ENCODE measurements around the gene ANAPC10. TPM values are rescaled to one million over a fixed set of nuclear protein-coding genes. Genes with fewer than 3 reads are reported as not detected.
"Not testable (repeated sequence)": the region's sequence is repeated elsewhere in the genome, so short reads cannot be mapped to it uniquely, and the experiment has no call there.

Gene ANAPC10
- 24.8 TPM for polyA plus RNA-seq (2012; ENCODE audit: missing spikeins)

DNA sequence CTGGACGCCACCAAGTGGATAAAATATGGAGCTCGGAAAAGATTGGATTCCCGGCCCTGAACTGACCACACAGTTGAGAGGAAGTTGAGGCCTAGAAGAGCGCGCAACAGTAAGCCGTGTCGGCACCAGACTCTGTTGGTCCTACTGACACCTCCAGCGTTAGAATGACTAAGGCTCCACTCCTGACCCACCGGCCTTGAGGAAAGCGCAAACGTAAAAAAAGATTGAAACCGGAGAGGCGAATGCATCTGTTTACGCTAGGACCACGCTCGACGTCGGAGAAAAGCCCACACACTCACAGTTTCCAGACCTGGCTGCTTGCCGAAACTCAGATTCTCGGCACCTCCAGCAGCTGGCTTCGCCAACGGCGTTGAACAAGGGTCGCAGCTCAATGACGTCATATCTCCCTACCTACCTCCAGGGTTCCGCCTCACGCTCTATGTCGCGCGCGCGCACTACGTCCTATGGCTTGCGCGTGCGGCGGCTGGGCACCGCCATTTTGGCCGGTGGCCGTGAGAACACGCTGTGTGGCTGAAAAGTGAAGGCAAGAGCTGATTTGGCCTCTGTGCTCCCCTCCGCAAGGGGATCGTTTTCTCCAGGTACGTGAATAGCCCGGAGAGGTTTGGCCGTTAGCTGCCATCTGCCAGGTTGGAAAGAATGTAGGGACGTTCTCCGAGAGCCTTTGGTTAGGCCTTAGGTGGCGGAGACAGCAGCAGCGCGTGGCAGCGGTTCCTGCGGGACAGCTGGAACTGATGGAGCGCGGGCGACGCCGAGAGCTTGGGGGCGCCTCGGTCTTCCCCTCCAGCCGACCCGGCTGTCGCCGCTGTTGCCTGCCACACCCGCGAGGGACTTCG is at the start of gene ANAPC10, which contains the start of gene ABCE1:
ANAPC10 (minus strand) TSS at position 376 of the 854 bp plus-strand sequence. CDS start 2,097 bp downstream, outside the sequence.
ABCE1 (plus strand) TSS at position 491 of the 854 bp plus-strand sequence. CDS start 6,102 bp downstream, outside the sequence.
- DNase-seq (ENCODE audit: insufficient read length) (peak; percentile 65), FAIRE-seq (peak; percentile 100)
- TF ChIP-seq POLR2AphosphoS5 (IDR thresholded peaks at IDR 0.05; ENCODE audit: low read depth, low read length) (peak; percentile 95), TAF1 (IDR thresholded peaks at IDR 0.05; ENCODE audit: borderline replicate concordance, low read depth, low read length) (peak; percentile 76; the same call in 1 of the 2 replicates), POLR2A (IDR thresholded peaks at IDR 0.05; ENCODE audit: low read depth, low read length) (peak; percentile 96)

DNA sequence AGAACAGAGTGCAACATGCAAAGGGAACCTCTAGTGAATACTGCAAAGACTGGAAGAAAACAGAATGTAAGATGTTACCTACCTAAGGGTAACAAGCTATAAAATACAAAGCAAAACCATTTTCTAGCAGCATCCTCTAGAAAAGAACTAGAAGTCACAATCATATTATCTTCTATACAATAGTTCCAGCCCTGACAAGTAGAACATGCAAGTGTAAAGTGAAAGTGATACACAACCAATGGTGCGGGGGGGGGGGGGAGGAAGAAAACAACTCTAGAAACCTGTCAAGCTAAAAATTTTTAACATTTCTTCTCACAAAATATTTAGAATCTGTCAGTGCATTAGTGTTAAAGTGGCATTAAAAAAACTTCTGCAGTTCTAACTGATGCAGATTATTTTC is 38.2 kb upstream of the ANAPC10 start:
- FAIRE-seq = peak; percentile 17
- not testable (repeated sequence) for DNase-seq (ENCODE audit: insufficient read length)

DNA sequence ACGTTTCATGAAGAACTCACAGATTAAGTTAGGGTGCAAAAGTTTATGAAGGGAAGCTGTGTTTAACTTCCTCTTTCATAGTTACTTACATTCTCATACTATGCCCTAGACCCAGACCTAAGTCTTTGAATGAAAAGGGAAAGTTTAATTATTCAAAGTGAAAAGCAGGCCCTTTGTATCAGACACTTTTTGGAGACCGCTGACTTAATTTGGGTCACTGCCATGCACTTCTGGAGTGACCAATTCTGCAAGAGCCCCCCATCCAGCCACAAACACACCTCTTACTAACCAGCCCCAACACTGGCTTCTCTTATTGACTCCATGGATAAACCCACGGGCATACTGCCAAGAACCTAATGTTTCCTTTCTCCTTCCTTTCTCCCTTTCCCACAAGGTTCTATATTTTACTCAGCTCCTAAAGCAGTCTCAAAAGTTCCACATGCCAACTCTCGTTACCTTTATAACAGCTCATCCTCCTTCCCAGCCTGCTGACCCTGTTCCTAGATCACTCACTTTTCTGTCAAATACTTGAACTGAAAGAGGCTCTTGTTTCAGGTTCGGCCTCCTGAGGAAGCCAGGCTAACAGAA is 34.6 kb upstream of the ANAPC10 start:
- no peak; the same call in 1 of the 2 replicates for TF ChIP-seq POLR2A (IDR thresholded peaks at IDR 0.05; ENCODE audit: low read depth, low read length)
- peak; percentile 52; the same call in 1 of the 2 replicates for TF ChIP-seq POLR2AphosphoS5 (IDR thresholded peaks at IDR 0.05; ENCODE audit: low read depth, low read length)
- DNase-seq (ENCODE audit: insufficient read length) (peak; percentile 9), FAIRE-seq (peak; percentile 85)

DNA sequence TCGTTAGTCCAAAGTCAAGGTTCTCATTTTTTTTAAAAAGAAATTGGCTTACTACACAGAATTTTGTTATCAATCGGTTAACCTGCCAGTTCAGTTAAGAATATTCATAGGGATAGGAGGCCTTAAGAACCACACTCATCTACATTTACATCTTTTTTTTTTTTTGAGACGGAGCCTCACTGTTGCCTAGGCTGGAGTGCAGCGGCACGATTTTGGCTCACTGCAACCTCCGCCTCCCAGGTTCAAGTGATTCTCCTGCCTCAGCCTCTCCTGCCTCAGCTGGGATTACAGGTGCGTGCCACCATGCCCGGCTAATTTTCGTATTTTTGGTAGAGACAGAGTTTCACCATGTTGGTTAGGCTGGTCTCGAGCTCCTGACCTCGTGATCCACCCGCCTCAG is 33.9 kb upstream of the ANAPC10 start:
- TF ChIP-seq TAF1 (IDR thresholded peaks at IDR 0.05; ENCODE audit: borderline replicate concordance, low read depth, low read length) = no peak
- no peak for TF ChIP-seq POLR2AphosphoS5 (IDR thresholded peaks at IDR 0.05; ENCODE audit: low read depth, low read length)
- no peak for TF ChIP-seq POLR2A (IDR thresholded peaks at IDR 0.05; ENCODE audit: low read depth, low read length)
- DNase-seq (ENCODE audit: insufficient read length) (no peak), FAIRE-seq (no peak)

GRCh38 chr4:145130788-145131399 is 32.9 kb upstream of the ANAPC10 start:
- FAIRE-seq (peak; percentile 72), DNase-seq (ENCODE audit: insufficient read length) (no peak)
- no peak for TF ChIP-seq POLR2A (IDR thresholded peaks at IDR 0.05; ENCODE audit: low read depth, low read length)
- TF ChIP-seq POLR2AphosphoS5 (IDR thresholded peaks at IDR 0.05; ENCODE audit: low read depth, low read length) = peak; percentile 37; the same call in 1 of the 2 replicates

DNA sequence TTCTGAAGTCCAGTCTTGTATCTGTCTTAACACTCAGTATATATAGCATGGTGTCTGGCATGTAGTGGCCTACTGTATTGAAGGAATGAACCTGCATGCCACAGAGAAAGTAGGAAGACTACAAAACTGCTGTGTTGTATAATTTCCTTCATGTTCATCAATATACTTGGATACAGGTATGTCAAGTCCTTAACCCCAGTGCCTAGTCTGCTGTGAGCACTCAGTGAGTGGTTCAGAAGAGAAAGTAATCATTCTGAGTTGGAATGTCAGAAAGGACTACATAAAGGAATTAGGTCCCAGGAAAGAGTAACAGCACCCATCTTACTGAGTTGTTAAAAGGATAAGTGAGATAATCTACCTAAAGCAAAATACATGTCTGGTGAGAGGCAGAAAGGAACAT is 32.1 kb upstream of the ANAPC10 start:
- TF ChIP-seq TAF1 (IDR thresholded peaks at IDR 0.05; ENCODE audit: borderline replicate concordance, low read depth, low read length) (no peak), POLR2A (IDR thresholded peaks at IDR 0.05; ENCODE audit: low read depth, low read length) (no peak), POLR2AphosphoS5 (IDR thresholded peaks at IDR 0.05; ENCODE audit: low read depth, low read length) (no peak)
- DNase-seq (ENCODE audit: insufficient read length) (no peak), FAIRE-seq (no peak)

- DNase-seq (ENCODE audit: insufficient read length) (no peak), FAIRE-seq (no peak)
- TF ChIP-seq POLR2A (IDR thresholded peaks at IDR 0.05; ENCODE audit: low read depth, low read length) = no peak
- TF ChIP-seq POLR2AphosphoS5 (IDR thresholded peaks at IDR 0.05; ENCODE audit: low read depth, low read length) = no peak
- no peak for TF ChIP-seq TAF1 (IDR thresholded peaks at IDR 0.05; ENCODE audit: borderline replicate concordance, low read depth, low read length)
Measured at GRCh38 chr4:145125396-145125795, 27.4 kb upstream of the ANAPC10 start.

DNA sequence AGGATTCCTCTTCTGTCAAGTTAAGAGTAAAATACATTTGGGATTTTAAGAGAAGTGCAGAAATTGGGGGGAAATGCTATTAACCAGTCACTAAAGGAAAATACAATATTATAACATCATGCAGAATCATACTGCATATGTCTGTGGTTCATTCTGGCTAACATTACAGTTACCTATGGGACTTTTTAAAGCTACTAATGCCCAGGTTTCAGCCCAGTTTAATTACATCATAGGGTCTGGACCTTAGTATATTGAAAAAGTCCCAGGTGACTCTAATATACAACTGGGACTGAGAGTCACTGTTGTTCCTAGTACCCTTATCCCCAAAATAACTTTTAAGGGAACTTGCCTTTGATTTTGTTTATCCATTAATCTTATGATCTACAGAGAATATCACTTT is 10.1 kb upstream of the ANAPC10 start:
- no peak for FAIRE-seq
- DNase-seq (ENCODE audit: insufficient read length) = no peak
- TF ChIP-seq TAF1 (IDR thresholded peaks at IDR 0.05; ENCODE audit: borderline replicate concordance, low read depth, low read length) (no peak), POLR2AphosphoS5 (IDR thresholded peaks at IDR 0.05; ENCODE audit: low read depth, low read length) (no peak), POLR2A (IDR thresholded peaks at IDR 0.05; ENCODE audit: low read depth, low read length) (no peak)

DNA sequence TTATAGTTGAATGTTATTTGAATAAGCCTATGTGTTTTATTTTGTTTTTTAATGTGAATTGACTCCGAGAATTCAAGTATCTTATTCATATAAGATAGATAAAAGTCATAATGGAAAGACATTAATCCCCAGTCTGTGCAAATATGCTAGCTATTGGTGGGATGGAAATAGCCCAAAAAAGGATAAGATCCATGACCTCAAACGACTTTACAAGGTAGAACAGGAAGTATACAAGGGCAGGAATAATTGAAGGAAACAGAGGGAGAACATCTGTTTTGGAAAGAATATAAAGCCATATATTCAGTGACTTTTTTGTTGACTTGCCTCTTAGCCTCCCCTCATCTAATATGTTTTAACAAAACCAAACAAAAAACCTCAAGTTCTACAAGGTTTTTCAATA is 9.1 kb upstream of the ANAPC10 start:
- TF ChIP-seq POLR2A (IDR thresholded peaks at IDR 0.05; ENCODE audit: low read depth, low read length) (no peak), TAF1 (IDR thresholded peaks at IDR 0.05; ENCODE audit: borderline replicate concordance, low read depth, low read length) (no peak), POLR2AphosphoS5 (IDR thresholded peaks at IDR 0.05; ENCODE audit: low read depth, low read length) (no peak)
- FAIRE-seq (no peak), DNase-seq (ENCODE audit: insufficient read length) (no peak)

- TF ChIP-seq POLR2AphosphoS5 (IDR thresholded peaks at IDR 0.05; ENCODE audit: low read depth, low read length) (no peak), TAF1 (IDR thresholded peaks at IDR 0.05; ENCODE audit: borderline replicate concordance, low read depth, low read length) (no peak), POLR2A (IDR thresholded peaks at IDR 0.05; ENCODE audit: low read depth, low read length) (no peak)
- peak; percentile 44 for FAIRE-seq
- DNase-seq (ENCODE audit: insufficient read length) = no peak
Measured at GRCh38 chr4:145103496-145103895, 5.5 kb upstream of the ANAPC10 start.

- peak; percentile 82 for FAIRE-seq
Measured at GRCh38 chr4:145102619-145103018, 4.6 kb upstream of the ANAPC10 start.

More at GRCh38 chr4:145102619-145103018, 4.6 kb upstream of the ANAPC10 start:
- TF ChIP-seq POLR2AphosphoS5 (IDR thresholded peaks at IDR 0.05; ENCODE audit: low read depth, low read length) (no peak), TAF1 (IDR thresholded peaks at IDR 0.05; ENCODE audit: borderline replicate concordance, low read depth, low read length) (no peak), POLR2A (IDR thresholded peaks at IDR 0.05; ENCODE audit: low read depth, low read length) (no peak)
- no peak for DNase-seq (ENCODE audit: insufficient read length)
